HepG2 (cell line): ENCODE results near the gene PRSS1. TPM values are rescaled to one million over a fixed set of nuclear protein-coding genes. Genes with fewer than 3 reads are reported as not detected.

ENCODE experiments used
- ATAC-seq: fragments of 200-7000 bp; cut with Tn5 transposase; 3 replicates; pipeline ENCODE4 v1.9.1; 2020; ENCODE audit warnings: mild to moderate bottlenecking, moderate library complexity
- BruUV-seq: library from RNA; stranded (reverse); fragments of 400-500 nt; replicated peaks from 2 replicates; lab custom pipeline; 2021; lab: Mats Ljungman, UMichigan
- CTCF ChIA-PET: fragments of 300-600 bp; formaldehyde crosslinking; extraction: SDS; loops from one replicate; lab custom pipeline; 2021; ENCODE audit warnings: low total read pairs, inconsistent platforms, low intra/inter-chr PET ratio; lab: Yijun Ruan, JAX
- POLR2A ChIA-PET: fragments of 350-600 bp; sonication (Branson Sonifier 250); formaldehyde crosslinking; loops from one replicate; lab custom pipeline; 2020; ENCODE audit warnings: antibody characterized with exemption, inconsistent platforms; lab: Yijun Ruan, JAX
- DNase-seq: peaks from one replicate; pipeline ENCODE4 v3.0.0-alpha.2; 2015; ENCODE audit warnings: low spot score
- FAIRE-seq: peaks from 3 replicates; lab custom pipeline; 2011; peaks lifted over from hg19 to GRCh38; lab: Jason Lieb, UNC
- H2AFZ ChIP-seq: one replicate; pipeline ENCODE4 v1.6.1; 2011; ENCODE audit warnings: low read length, inconsistent platforms
- H3K27ac ChIP-seq: fragments of 300-600 bp; 3 replicates; pipeline ENCODE4 v1.8.0; 2011; ENCODE audit warnings: mixed run types, mild to moderate bottlenecking, mixed read lengths, low read length, inconsistent platforms; ENCODE audit not compliant: insufficient read depth; ENCODE audit errors: extremely low read length
- H3K27me3 ChIP-seq, 2 experiments: fragments of 200-600 bp in 1 of 2; 2 replicates in 1 of 2; 3 replicates in 1 of 2; pipeline versions ENCODE4 v1.6.0 to v1.8.0; 2011; ENCODE audit warnings: low read length in 2 of 2, mild to moderate bottlenecking in 2 of 2, moderate library complexity in 2 of 2, inconsistent platforms in 1 of 2; ENCODE audit not compliant: insufficient read depth in 2 of 2, control insufficient read depth in 1 of 2
- H3K36me3 ChIP-seq, 2 experiments: fragments of 200-600 bp in 1 of 2; replicated peaks in 1 of 2; 2 replicates in 1 of 2; 3 replicates in 1 of 2; pipeline versions ENCODE4 v1.5.1 to v1.8.0; 2011; ENCODE audit warnings: low read length in 2 of 2, inconsistent platforms in 1 of 2; ENCODE audit not compliant: insufficient read depth in 2 of 2, control insufficient read depth in 1 of 2
- H3K4me1 ChIP-seq: 2 replicates; pipeline ENCODE4 v1.5.1; 2012; ENCODE audit warnings: low read length, inconsistent platforms; ENCODE audit not compliant: insufficient read depth
- H3K4me2 ChIP-seq: 2 replicates; pipeline ENCODE4 v1.6.0; 2011; ENCODE audit warnings: low read depth, low read length, inconsistent platforms
- H3K4me3 ChIP-seq, 3 experiments: fragments of 200-600 bp in 1 of 3; sonication (generic), shearing (Covaris generic) in 1 of 3; replicated peaks in 1 of 3; 2 replicates each; pipeline ENCODE4 v1.5.1; 2011 to 2016; ENCODE audit warnings: low read length in 3 of 3, inconsistent platforms in 2 of 3, low read depth in 2 of 3, mild to moderate bottlenecking in 2 of 3, control low read depth in 1 of 3, mixed read lengths in 1 of 3; ENCODE audit not compliant: insufficient read depth in 1 of 3
- H3K79me2 ChIP-seq: one replicate; pipeline ENCODE4 v1.6.1; 2011; ENCODE audit warnings: low read length, inconsistent platforms; ENCODE audit not compliant: insufficient read depth
- H3K9ac ChIP-seq: 2 replicates; pipeline ENCODE4 v1.6.0; 2011; ENCODE audit warnings: mild to moderate bottlenecking, low read depth, low read length, inconsistent platforms; ENCODE audit not compliant: insufficient read depth
- H3K9me3 ChIP-seq: 2 replicates; pipeline ENCODE4 v1.5.1; 2012; ENCODE audit warnings: mild to moderate bottlenecking, low read length
- H4K20me1 ChIP-seq: 2 replicates; pipeline ENCODE4 v1.6.0; 2011; ENCODE audit warnings: inconsistent platforms, mild to moderate bottlenecking, low read length, moderate library complexity; ENCODE audit not compliant: insufficient read depth
- ATF7 ChIP-seq, 2 experiments: fragments of 450-650 bp in 1 of 2; sonication (generic) in 1 of 2; formaldehyde crosslinking in 1 of 2; IDR thresholded peaks; 2 replicates each; pipeline versions ENCODE4 v1.4.0 to v1.6.1; 2016 to 2020; ENCODE audit warnings: antibody characterized with exemption in 1 of 2, mild to moderate bottlenecking in 1 of 2, missing genetic modification reagents in 1 of 2
- CCDC6 ChIP-seq: sonication (generic); formaldehyde crosslinking; IDR thresholded peaks from 2 replicates; pipeline ENCODE4 v1.8.1; 2022; ENCODE audit warnings: mild to moderate bottlenecking, missing genetic modification reagents, moderate library complexity
- CHD4 ChIP-seq: fragments of 200-600 bp; sonication (generic); IDR thresholded peaks from 2 replicates; pipeline ENCODE4 v1.7.0; 2017; ENCODE audit warnings: mild to moderate bottlenecking, low read length, borderline replicate concordance
- DNMT1 ChIP-seq: sonication (generic); formaldehyde crosslinking; IDR thresholded peaks from 2 replicates; pipeline ENCODE4 v1.5.1; 2020; ENCODE audit warnings: mild to moderate bottlenecking, missing genetic modification reagents
- GMEB1 ChIP-seq: sonication (generic); formaldehyde crosslinking; IDR thresholded peaks from 2 replicates; pipeline ENCODE4 v1.5.1; 2020; ENCODE audit warnings: missing genetic modification reagents, mild to moderate bottlenecking, borderline replicate concordance
- HNF1A ChIP-seq, 2 experiments: sonication (generic) in 1 of 2; formaldehyde crosslinking in 1 of 2; IDR thresholded peaks; 2 replicates each; pipeline versions ENCODE4 v1.4.0 to v1.6.1; 2016 to 2020; ENCODE audit warnings: borderline replicate concordance in 1 of 2, low read depth in 1 of 2, mild to moderate bottlenecking in 1 of 2, missing genetic modification reagents in 1 of 2
- HOXA3 ChIP-seq: sonication (generic); formaldehyde crosslinking; IDR thresholded peaks from 2 replicates; pipeline ENCODE4 v1.5.0; 2020; ENCODE audit warnings: missing genetic modification reagents
- IKZF1 ChIP-seq: fragments of 450-650 bp; IDR thresholded peaks from 2 replicates; pipeline ENCODE4 v1.7.1; 2016
- KAT8 ChIP-seq: IDR thresholded peaks from 2 replicates; pipeline ENCODE4 v1.6.1; 2016; ENCODE audit warnings: missing genetic modification reagents, missing compliant biosample characterization
- KDM4B ChIP-seq: sonication (generic); formaldehyde crosslinking; IDR thresholded peaks from 2 replicates; pipeline ENCODE4 v1.4.0; 2020; ENCODE audit warnings: missing genetic modification reagents
- KLF15 ChIP-seq: sonication (generic); formaldehyde crosslinking; IDR thresholded peaks from 2 replicates; pipeline ENCODE4 v1.8.1; 2023; ENCODE audit warnings: borderline replicate concordance, mild to moderate bottlenecking, inconsistent platforms, missing genetic modification reagents, mixed read lengths
- MTF2 ChIP-seq: sonication (generic); formaldehyde crosslinking; IDR thresholded peaks from 2 replicates; pipeline ENCODE4 v1.5.0; 2020; ENCODE audit warnings: missing genetic modification reagents, borderline replicate concordance
- SYNCRIP ChIP-seq: fragments of 200-400 bp; formaldehyde crosslinking; IDR thresholded peaks from 2 replicates; pipeline ENCODE4 v1.6.1; 2018; ENCODE audit warnings: mild to moderate bottlenecking, low read depth, low read length; ENCODE audit not compliant: insufficient read depth
- TOE1 ChIP-seq: sonication (generic); formaldehyde crosslinking; IDR thresholded peaks from 2 replicates; pipeline ENCODE4 v1.4.0; 2020; ENCODE audit warnings: mild to moderate bottlenecking, missing genetic modification reagents
- U2AF2 ChIP-seq: fragments of 200-400 bp; formaldehyde crosslinking; IDR thresholded peaks from 2 replicates; pipeline ENCODE4 v1.6.1; 2017; ENCODE audit warnings: low read depth, mild to moderate bottlenecking, low read length
- ZNF282 ChIP-seq: fragments of 450-650 bp; IDR thresholded peaks from 2 replicates; pipeline ENCODE4 v1.6.1; 2018; ENCODE audit not compliant: partially characterized antibody
- WGBS: methylation state at CpG from one replicate; pipeline ENCODE4 v1.1.6; 2017; ENCODE audit warnings: low lambda C conversion rate; 5-methylcytosine and 5-hydroxymethylcytosine counted together
- in situ Hi-C: cut with HindIII; loops from 2 replicates; pipeline ENCODE4 v1.10.0; 2017; ENCODE audit warnings: low pct_unique_long_range_greater_than_20kb; ENCODE audit not compliant: extremely low pct_ligation_motif_present
- intact Hi-C: fragments of 100-400 bp; cut with micrococcal nuclease; formaldehyde crosslinking; loops from one replicate; pipeline ENCODE4 v1.10.0; 2022; ENCODE audit not compliant: unreplicated experiment
- polyA plus RNA-seq, 8 experiments: library from polyadenylated mRNA; depleted of rRNA in 3 of 8; stranded (reverse) in 7 of 8; unstranded in 1 of 8; fragments of >200 nt; fragmentation: Illumina TruSeq in 4 of 8; extraction: Trizol in 4 of 8; gene quantifications; 2 replicates each; pipeline versions ENCODE4 v1.2.1 to v1.2.3, GENCODE V29; 2011 to 2016; ENCODE audit warnings: low read depth in 4 of 8, missing spikeins in 1 of 8, mixed read lengths in 1 of 8; ENCODE audit not compliant: insufficient read depth in 1 of 8
- total RNA-seq, 5 experiments: library from RNA; depleted of rRNA; stranded (reverse); fragments of >200 nt; fragmentation: Illumina TruSeq; extraction: Trizol; gene quantifications; 2 replicates each; pipeline ENCODE4 v1.2.3, GENCODE V29; 2016; ENCODE audit warnings: low read depth in 1 of 5
- TF ChIP-seq, protein P1 (sequence below): sonication (generic); formaldehyde crosslinking; IDR thresholded peaks from 2 replicates; pipeline ENCODE4 v1.8.1; 2023; ENCODE audit warnings: mild to moderate bottlenecking, inconsistent platforms, moderate library complexity, missing genetic modification reagents, borderline replicate concordance

PRSS1 gene
- total and polyA plus RNA-seq, 2 of the 13 experiments (the other 11 are each of a cell fraction or from before 2014, with no cell fraction given) = not detected

- no peak for TF ChIP-seq HNF1A (IDR thresholded peaks at IDR 0.05; ENCODE audit: low read depth)
- no peak for TF ChIP-seq HNF1A (CRISPR knock-in tag; IDR thresholded peaks at IDR 0.05; ENCODE audit: borderline replicate concordance)
- no peak for TF ChIP-seq DNMT1 (CRISPR knock-in tag)
These were observed 4.1 kb upstream of the PRSS1 start (continued) for GRCh38 chr7:142745091-142745635.

- Histone ChIP-seq H3K9me3 (no peaks in the 10 kb centered on the region), H3K9ac (no peak overlapping the region), H3K27me3 (peaks cover 0 to 15% of the 10 kb centered on the region in 2 experiments; a peak in 2 of 5 replicates), H3K4me1 (no peaks in the 10 kb centered on the region), H3K36me3 (no peaks in the 10 kb centered on the region), H2AFZ (no peak overlapping the region), H3K4me3 (no peak overlapping the region), H3K27ac (no peak overlapping the region), H4K20me1 (no peaks in the 10 kb centered on the region), H3K4me2 (no peak overlapping the region), H3K79me2 (no peaks in the 10 kb centered on the region)
- POLR2A ChIA-PET = no interaction called here
- WGBS = 12% methylated on average over 4 of the region's 4 CpGs
- BruUV-seq = no TSS peak
- CTCF ChIA-PET = no interaction called here
- DNase-seq (no peak), ATAC-seq (no peak), FAIRE-seq (no peak)
- intact Hi-C loops = no loop called here
- in situ Hi-C loops = no loop called here
- TF ChIP-seq KDM4B (CRISPR knock-in tag) = no peak
- TF ChIP-seq KAT8 (CRISPR knock-in tag) = no peak
- no peak for TF ChIP-seq KLF15 (CRISPR knock-in tag)
- TF ChIP-seq TOE1 (CRISPR knock-in tag) = no peak
- TF ChIP-seq ZNF282 = no peak
- TF ChIP-seq, protein P1, sequence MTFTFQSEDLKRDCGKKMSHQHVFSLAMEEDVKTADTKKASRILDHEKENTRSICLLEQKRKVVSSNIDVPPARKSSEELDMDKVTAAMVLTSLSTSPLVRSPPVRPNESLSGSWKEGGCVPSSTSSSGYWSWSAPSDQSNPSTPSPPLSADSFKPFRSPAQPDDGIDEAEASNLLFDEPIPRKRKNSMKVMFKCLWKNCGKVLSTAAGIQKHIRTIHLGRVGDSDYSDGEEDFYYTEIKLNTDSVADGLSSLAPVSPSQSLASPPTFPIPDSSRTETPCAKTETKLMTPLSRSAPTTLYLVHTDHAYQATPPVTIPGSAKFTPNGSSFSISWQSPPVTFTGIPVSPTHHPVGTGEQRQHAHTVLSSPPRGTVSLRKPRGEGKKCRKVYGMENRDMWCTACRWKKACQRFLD (CRISPR knock-in tag) = no peak
- no peak for TF ChIP-seq CCDC6
- no peak for TF ChIP-seq IKZF1
- no peak for TF ChIP-seq GMEB1 (CRISPR knock-in tag)
- no peak for TF ChIP-seq SYNCRIP
- no peak for TF ChIP-seq U2AF2
- TF ChIP-seq CHD4 = no peak
- TF ChIP-seq HOXA3 (CRISPR knock-in tag) = no peak
- TF ChIP-seq MTF2 (CRISPR knock-in tag) = no peak
- no peak for TF ChIP-seq ATF7 (IDR thresholded peaks at IDR 0.05)
- TF ChIP-seq ATF7 (CRISPR knock-in tag; IDR thresholded peaks at IDR 0.05) = no peak
These were observed 3.5 kb upstream of the PRSS1 start for GRCh38 chr7:142745745-142746144.
